Adrenal gland (tissue), 12 donors: ENCODE measurements around the gene ZNF439. TPM values are rescaled to one million over a fixed set of nuclear protein-coding genes. Genes with fewer than 3 reads are reported as not detected.
"Not testable (repeated sequence)": the region's sequence is repeated elsewhere in the genome, so short reads cannot be mapped to it uniquely, and the experiment has no call there.

Source experiments
- DNase-seq, 7 donors: peaks; one replicate each; pipeline ENCODE4 v3.0.0-alpha.2; 2019 to 2020
- H3K27ac ChIP-seq, 5 donors: fragments of 200-600 bp; sonication (generic) in 4 of 5; 1 replicate in 3 of 5; 2 replicates in 2 of 5; pipeline versions ENCODE4 v1.5.1 to v1.8.0; 2016 to 2020; ENCODE audit warnings: mild to moderate bottlenecking in 1 of 5
- H3K27me3 ChIP-seq: fragments of 200-600 bp; 2 replicates; pipeline ENCODE4 v1.8.0; 2021
- H3K36me3 ChIP-seq, 2 donors: fragments of 200-600 bp; replicated peaks in 1 of 2; 1 replicate in 1 of 2; 2 replicates in 1 of 2; pipeline versions ENCODE4 v1.5.1 to v1.8.0; 2018 to 2022
- H3K4me1 ChIP-seq, 2 donors: fragments of 200-600 bp; replicated peaks in 1 of 2; 1 replicate in 1 of 2; 2 replicates in 1 of 2; pipeline versions ENCODE4 v1.5.1 to v1.8.0; 2018 to 2021
- H3K4me3 ChIP-seq, 4 donors: fragments of 200-600 bp; sonication (generic) in 3 of 4; one replicate each; pipeline ENCODE4 v1.5.1; 2016 to 2018
- H3K9me3 ChIP-seq, 3 donors: fragments of 200-600 bp; sonication (generic) in 1 of 3; replicated peaks in 1 of 3; 1 replicate in 2 of 3; 2 replicates in 1 of 3; pipeline versions ENCODE4 v1.5.1 to v1.8.0; 2016 to 2021
- CTCF ChIP-seq, 6 experiments: fragments of 450-650 bp in 4 of 6; fragments of 200-600 bp in 2 of 6; sonication (generic) in 1 of 6; IDR thresholded peaks; 1 replicate in 5 of 6; 2 replicates in 1 of 6; pipeline versions ENCODE4 v1.5.1 to v1.8.0; 2016 to 2021; ENCODE audit warnings: antibody characterized with exemption in 6 of 6, mild to moderate bottlenecking in 2 of 6, moderate library complexity in 1 of 6
- POLR2A ChIP-seq, 2 donors: fragments of 450-650 bp; IDR thresholded peaks; one replicate each; pipeline ENCODE4 v1.6.1; 2017; ENCODE audit warnings: antibody characterized with exemption in 2 of 2, mild to moderate bottlenecking in 2 of 2, moderate library complexity in 1 of 2
- WGBS, 4 donors: extraction: QIAGEN DNeasy Blood & Tissue Kit in 2 of 4; methylation state at CpG; one replicate each; pipeline versions ENCODE4 v1.1.5 to v1.1.7; 2013 to 2017; 5-methylcytosine and 5-hydroxymethylcytosine counted together
- intact Hi-C, 2 donors: fragments of 100-400 bp; cut with DNase I; formaldehyde crosslinking; loops; one replicate each; pipeline versions ENCODE4 v1.14.1 to v1.15.0; 2022 to 2023
- polyA plus RNA-seq, 3 donors: library from polyadenylated mRNA; stranded (reverse); fragments of 200-250 nt in 2 of 3; fragments of 350-450 nt in 1 of 3; fragmentation: Illumina TruSeq in 1 of 3; extraction: RNeasy Lipid Tissue Mini Kit (QIAGEN cat#74804) in 1 of 3; gene quantifications; one replicate each; pipeline ENCODE4 v1.2.3, GENCODE V29; 2013 to 2014
- total RNA-seq, 9 donors: library from RNA; depleted of rRNA in 4 of 9; stranded (reverse); fragments of >200 nt in 4 of 9; fragments of 120-200 nt in 1 of 9; fragmentation: NEBNext Ultra II Directional in 1 of 9; extraction: Animal tissue kit (Norgen Biotek cat#: 25700) in 1 of 9; gene quantifications; one replicate each; pipeline versions ENCODE4 v1.1.0 to v1.2.4, GENCODE V29; 2013 to 2023
- donor health status: healthy with polysubstance abuse.
- donor health status: Bipolar disorder and iron deficiency.
- donor health status: DM: yes; HTN: yes; CAD: no.
- donor health status: DM: no; HTN: no; CAD: no.
- donor health status: DM: no; HTN: no; CAD: no.
- donor health status: DM: yes; HTN: yes; CAD: no.

Gene ZNF439
- total and polyA plus RNA-seq, 12 donors = 2.5 to 13.1 (median 5.8) TPM

GRCh38 chr19:11813703-11814028, 34.9 kb upstream of the ZNF439 start:
- DNase-seq = peak in 1 of 7 donors; percentile 19
- Histone ChIP-seq H3K27ac (peak overlapping the region in 3 of 5 donors; percentile 86 to 93 (median 89)), H3K9me3 (no peaks in the 10 kb centered on the region), H3K27me3 (no peaks in the 10 kb centered on the region), H3K36me3 (no peaks in the 10 kb centered on the region), H3K4me3 (peak overlapping the region in 3 of 4 donors; percentile 11 to 85 (median 81)), H3K4me1 (no peaks in the 10 kb centered on the region)
- TF ChIP-seq POLR2A (IDR thresholded peaks at IDR 0.05) = no peak
- WGBS, 4 donors = 0 to 2% (median 2%) methylated on average over 5 to 6 of the region's 6 CpGs
- intact Hi-C loops = no loop called here

GRCh38 chr19:11814029-11814699, 34.4 kb upstream of the ZNF439 start, which contains the start of gene ZNF440:
TSS of gene ZNF440 (plus strand) at chr19:11814273. CDS start at chr19:11814448, 175 bp downstream.
- DNase-seq = peak; percentile 95 to 98 (median 96)
- intact Hi-C loops = no loop called here
- 0 to 1% (median 0%) methylated on average over 18 to 55 of the region's 55 CpGs for WGBS, 4 donors
- TF ChIP-seq POLR2A (IDR thresholded peaks at IDR 0.05) (peak; percentile 51 to 89), CTCF (IDR thresholded peaks at IDR 0.05) (no peak)
- no peaks in the 10 kb centered on the region for H3K4me1 ChIP-seq
- H3K4me3 ChIP-seq = peak within 1 kb of the TSS; percentile 11 to 85 (median 80)
- H3K27ac ChIP-seq = peak within 1 kb of the TSS; percentile 71 to 93 (median 86)
- no peaks in the 10 kb centered on the region for H3K36me3 ChIP-seq
- no peaks in the 10 kb centered on the region for H3K9me3 ChIP-seq
- H3K27me3 ChIP-seq = no peaks in the 10 kb centered on the region

- Histone ChIP-seq H3K36me3 (peaks cover 0 to 3% of the 10 kb centered on the region in 2 donors), H3K4me1 (no peaks in the 10 kb centered on the region), H3K9me3 (no peaks in the 10 kb centered on the region), H3K27ac (peak overlapping the region in 4 of 5 donors; percentile 81 to 93 (median 88)), H3K4me3 (peak overlapping the region; percentile 11 to 85 (median 80)), H3K27me3 (no peaks in the 10 kb centered on the region)
- intact Hi-C loops = no loop called here
- peak in 3 of 7 donors; percentile 13 to 50 (median 23) for DNase-seq
- TF ChIP-seq CTCF (IDR thresholded peaks at IDR 0.05) (no peak), POLR2A (IDR thresholded peaks at IDR 0.05) (no peak)
- WGBS, 4 donors = 11 to 18% (median 13%) methylated on average over 13 of the region's 13 CpGs
Observed at GRCh38 chr19:11814700-11815035, 33.9 kb upstream of the ZNF439 start.

GRCh38 chr19:11821474-11822109, 26.9 kb upstream of the ZNF439 start:
- 75 to 96% (median 79%) methylated on average over 5 of the region's 5 CpGs for WGBS, 4 donors

GRCh38 chr19:11828957-11829876, 19.3 kb upstream of the ZNF439 start:
- intact Hi-C loops, H3K27ac ChIP-seq, DNase-seq, H3K4me3 ChIP-seq, H3K4me1 ChIP-seq, H3K27me3 ChIP-seq: not testable (repeated sequence)
- peaks cover 0 to 19% of the 10 kb centered on the region in 2 donors for H3K36me3 ChIP-seq
- WGBS, 4 donors = 91 to 96% (median 92%) methylated on average over 7 of the region's 7 CpGs
- H3K9me3 ChIP-seq = peaks cover 0 to 34% (median 0%) of the 10 kb centered on the region in 3 donors

More at GRCh38 chr19:11821474-11822109, 26.9 kb upstream of the ZNF439 start:
- Histone ChIP-seq H3K27me3 (no peaks in the 10 kb centered on the region), H3K36me3 (peaks cover 0 to 4% of the 10 kb centered on the region in 2 donors), H3K27ac (no peak overlapping the region), H3K4me1 (no peaks in the 10 kb centered on the region), H3K9me3 (no peaks in the 10 kb centered on the region), H3K4me3 (no peak overlapping the region)
- intact Hi-C loops = no loop called here
- DNase-seq = peak in 2 of 7 donors; percentile 23 to 26
- TF ChIP-seq CTCF (IDR thresholded peaks at IDR 0.05) (no peak), POLR2A (IDR thresholded peaks at IDR 0.05) (no peak)
